Trophoblast cell (in vitro differentiated cells and primary cell): ENCODE measurements around the gene SNRPA1.

Experiments used
- DNase-seq, 2 donors: peaks; one replicate each; pipeline ENCODE4 v3.0.0-alpha.2; 2016
- H2AFZ ChIP-seq: 2 replicates; pipeline ENCODE4 v1.6.1; 2013; ENCODE audit warnings: low read length, moderate library complexity, mild to moderate bottlenecking; ENCODE audit not compliant: insufficient read depth, poor library complexity
- H2AK5ac ChIP-seq: 2 replicates; pipeline ENCODE4 v1.6.1; 2013; ENCODE audit warnings: mild to moderate bottlenecking, low read length
- H2BK120ac ChIP-seq: 2 replicates; pipeline ENCODE4 v1.6.1; 2013; ENCODE audit warnings: low read length, mild to moderate bottlenecking, moderate library complexity; ENCODE audit not compliant: insufficient read depth, poor library complexity
- H2BK12ac ChIP-seq: 2 replicates; pipeline ENCODE4 v1.6.1; 2013; ENCODE audit warnings: mild to moderate bottlenecking, low read length, moderate library complexity
- H2BK5ac ChIP-seq: 2 replicates; pipeline ENCODE4 v1.6.1; 2013; ENCODE audit warnings: low read length, low read depth, moderate library complexity, mild to moderate bottlenecking; ENCODE audit not compliant: poor library complexity
- H3K14ac ChIP-seq: 2 replicates; pipeline ENCODE4 v1.6.1; 2013; ENCODE audit warnings: mild to moderate bottlenecking, low read length
- H3K18ac ChIP-seq: 2 replicates; pipeline ENCODE4 v1.6.1; 2013; ENCODE audit warnings: mild to moderate bottlenecking, low read length
- H3K23ac ChIP-seq: 2 replicates; pipeline ENCODE4 v1.6.1; 2013; ENCODE audit warnings: low read length
- H3K27ac ChIP-seq: 2 replicates; pipeline ENCODE4 v1.5.1; 2013; ENCODE audit warnings: low read depth, mild to moderate bottlenecking, inconsistent platforms, low read length, moderate library complexity
- H3K27me3 ChIP-seq: 2 replicates; pipeline ENCODE4 v1.6.1; 2013; ENCODE audit warnings: inconsistent platforms, mild to moderate bottlenecking, low read length, moderate library complexity; ENCODE audit not compliant: insufficient read depth
- H3K36me3 ChIP-seq, 2 experiments: 1 replicate in 1 of 2; 2 replicates in 1 of 2; pipeline ENCODE4 v1.6.1; 2013; ENCODE audit warnings: low read length in 2 of 2, mild to moderate bottlenecking in 2 of 2, moderate library complexity in 1 of 2; ENCODE audit not compliant: insufficient read depth in 2 of 2, control insufficient read depth in 1 of 2
- H3K4ac ChIP-seq: 2 replicates; pipeline ENCODE4 v1.6.1; 2013; ENCODE audit warnings: low read depth, mild to moderate bottlenecking, low read length, moderate library complexity
- H3K4me1 ChIP-seq, 2 experiments: 1 replicate in 1 of 2; 2 replicates in 1 of 2; pipeline ENCODE4 v1.6.1; 2013; ENCODE audit warnings: low read length in 2 of 2, mild to moderate bottlenecking in 2 of 2, moderate library complexity in 1 of 2; ENCODE audit not compliant: insufficient read depth in 2 of 2, control insufficient read depth in 1 of 2
- H3K4me2 ChIP-seq: 2 replicates; pipeline ENCODE4 v1.6.1; 2013; ENCODE audit warnings: inconsistent platforms, mild to moderate bottlenecking, low read length, moderate library complexity
- H3K4me3 ChIP-seq: 2 replicates; pipeline ENCODE4 v1.5.1; 2013; ENCODE audit warnings: mild to moderate bottlenecking, low read depth, low read length, inconsistent platforms
- H3K79me1 ChIP-seq: one replicate; pipeline ENCODE4 v1.6.1; 2013; ENCODE audit warnings: low read length
- H3K79me2 ChIP-seq: 2 replicates; pipeline ENCODE4 v1.6.1; 2013; ENCODE audit warnings: low read length, mild to moderate bottlenecking; ENCODE audit not compliant: control insufficient read depth, insufficient read depth, poor library complexity
- H3K9ac ChIP-seq: 2 replicates; pipeline ENCODE4 v1.6.1; 2013; ENCODE audit warnings: mild to moderate bottlenecking, low read length
- H3K9me3 ChIP-seq: 2 replicates; pipeline ENCODE4 v1.6.1; 2013; ENCODE audit warnings: low read depth, mild to moderate bottlenecking, control low read depth, inconsistent platforms, low read length; ENCODE audit not compliant: insufficient read depth
- H4K12ac ChIP-seq: 2 replicates; pipeline ENCODE4 v1.6.1; 2013; ENCODE audit warnings: low read depth, mild to moderate bottlenecking, low read length, moderate library complexity
- H4K8ac ChIP-seq: 2 replicates; pipeline ENCODE4 v1.6.1; 2013; ENCODE audit warnings: low read depth, mild to moderate bottlenecking, low read length, moderate library complexity
- H4K91ac ChIP-seq: one replicate; pipeline ENCODE4 v1.6.1; 2013; ENCODE audit warnings: low read depth, mild to moderate bottlenecking, low read length, moderate library complexity
- WGBS: extraction: QIAGEN DNeasy Blood & Tissue Kit; methylation state at CpG from one replicate; pipeline ENCODE4 v1.1.7; 2013; ENCODE audit warnings: missing lambda C conversion rate; ENCODE audit not compliant: insufficient read length, insufficient coverage; ENCODE audit errors: extremely low coverage; 5-methylcytosine and 5-hydroxymethylcytosine counted together

Gene SNRPA1

DNA sequence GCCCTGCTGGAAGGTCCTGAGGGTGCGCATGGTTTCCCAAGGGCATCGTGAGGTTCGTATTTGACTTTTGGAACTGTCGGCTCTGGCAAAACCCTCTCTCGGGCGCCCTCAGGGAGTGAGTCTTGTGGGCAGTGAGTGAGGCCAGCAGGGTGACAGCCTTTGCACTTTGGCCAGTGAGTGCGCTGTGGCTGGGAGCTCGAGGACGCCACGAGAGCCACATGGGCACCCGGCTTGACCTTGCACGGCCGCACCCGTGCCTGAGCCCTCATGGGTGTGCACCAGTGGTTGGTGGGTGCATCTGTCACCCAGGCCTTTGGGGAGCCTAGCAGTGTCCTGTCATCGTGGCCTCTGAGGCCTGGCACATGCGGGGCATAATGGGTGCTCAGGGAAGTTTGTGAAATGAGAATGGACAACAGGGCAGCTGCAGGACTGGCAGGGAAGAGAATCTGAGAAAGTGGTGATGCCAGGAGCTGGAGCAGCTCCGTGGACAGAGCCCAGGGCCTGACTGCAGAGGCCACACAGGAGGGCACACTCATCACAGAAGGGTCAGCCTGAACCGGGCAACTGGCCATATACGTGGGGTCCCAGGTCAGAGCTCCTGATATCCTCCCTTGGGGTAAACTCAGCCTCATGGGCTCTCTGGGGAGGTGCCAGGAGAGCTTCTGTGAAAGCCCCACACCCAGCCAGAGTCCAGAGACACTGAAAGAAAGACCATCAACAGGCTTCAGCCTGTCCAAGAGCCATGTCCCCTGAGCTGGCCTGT, 30.4 kb upstream of the SNRPA1 start:
- DNase-seq = no peak

DNA sequence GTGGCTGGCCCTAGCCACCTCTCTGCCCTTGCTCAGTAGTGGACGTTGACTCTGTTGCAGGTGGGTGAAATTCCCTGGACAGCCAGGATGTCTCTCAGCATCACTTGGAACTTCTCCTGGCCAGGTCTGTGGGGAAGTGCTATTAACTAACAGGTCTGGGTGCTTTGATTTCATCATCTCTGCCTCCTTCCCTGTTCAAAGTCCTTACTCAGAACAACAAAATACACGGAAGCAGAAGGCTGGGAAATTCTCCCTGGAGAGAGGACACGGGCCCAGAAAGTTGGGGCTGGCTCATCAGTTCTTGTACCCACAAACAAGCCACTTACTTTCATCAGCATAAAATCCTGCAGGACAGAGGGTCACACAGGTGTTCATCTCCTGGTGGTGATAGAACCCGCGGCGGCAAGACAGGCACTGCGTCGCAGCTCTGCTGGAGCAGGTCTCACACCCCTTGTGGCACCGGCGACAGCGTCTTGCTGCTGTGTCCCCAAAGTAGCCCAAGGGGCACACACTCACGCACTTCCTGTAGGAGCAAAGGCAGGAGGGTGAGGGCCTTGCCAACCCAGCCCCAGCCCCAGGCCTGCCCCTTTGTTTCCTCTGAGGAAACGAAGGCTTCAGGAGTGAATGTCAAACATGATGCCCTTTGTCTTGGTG, 29.6 kb upstream of the SNRPA1 start:
- Histone ChIP-seq H2BK5ac (no peak overlapping the region), H4K91ac (no peak overlapping the region), H3K4me3 (no peak overlapping the region), H4K12ac (no peak overlapping the region), H3K36me3 (no peaks in the 10 kb centered on the region), H2AK5ac (no peak overlapping the region), H3K27ac (no peak overlapping the region), H2BK120ac (no peak overlapping the region), H3K4ac (no peak overlapping the region), H3K23ac (no peak overlapping the region), H3K79me1 (no peaks in the 10 kb centered on the region), H3K27me3 (no peaks in the 10 kb centered on the region), H3K4me1 (no peaks in the 10 kb centered on the region), H2AFZ (no peak overlapping the region), H3K18ac (no peak overlapping the region), H3K9me3 (peaks cover 3% of the 10 kb centered on the region), H3K4me2 (no peak overlapping the region), H2BK12ac (no peak overlapping the region), H3K9ac (no peak overlapping the region), H4K8ac (no peak overlapping the region), H3K79me2 (no peaks in the 10 kb centered on the region), H3K14ac (no peak overlapping the region)
- no CpG with 5 or more reads among the region's 13 CpGs for WGBS
- no peak for DNase-seq

More for the DNA sequence above, 30.4 kb upstream of the SNRPA1 start:
- Histone ChIP-seq H3K9ac (no peak overlapping the region), H3K79me1 (no peaks in the 10 kb centered on the region), H3K4me1 (no peaks in the 10 kb centered on the region), H3K4ac (no peak overlapping the region), H3K27me3 (no peaks in the 10 kb centered on the region), H2BK120ac (no peak overlapping the region), H2BK5ac (no peak overlapping the region), H4K91ac (no peak overlapping the region), H3K79me2 (no peaks in the 10 kb centered on the region), H2BK12ac (no peak overlapping the region), H3K23ac (no peak overlapping the region), H3K4me3 (no peak overlapping the region), H3K27ac (no peak overlapping the region), H4K8ac (no peak overlapping the region), H3K36me3 (no peaks in the 10 kb centered on the region), H3K9me3 (peaks cover 3% of the 10 kb centered on the region), H3K14ac (no peak overlapping the region), H4K12ac (no peak overlapping the region), H3K18ac (no peak overlapping the region), H2AFZ (no peak overlapping the region), H2AK5ac (no peak overlapping the region), H3K4me2 (no peak overlapping the region)
- no CpG with 5 or more reads among the region's 19 CpGs for WGBS

DNA sequence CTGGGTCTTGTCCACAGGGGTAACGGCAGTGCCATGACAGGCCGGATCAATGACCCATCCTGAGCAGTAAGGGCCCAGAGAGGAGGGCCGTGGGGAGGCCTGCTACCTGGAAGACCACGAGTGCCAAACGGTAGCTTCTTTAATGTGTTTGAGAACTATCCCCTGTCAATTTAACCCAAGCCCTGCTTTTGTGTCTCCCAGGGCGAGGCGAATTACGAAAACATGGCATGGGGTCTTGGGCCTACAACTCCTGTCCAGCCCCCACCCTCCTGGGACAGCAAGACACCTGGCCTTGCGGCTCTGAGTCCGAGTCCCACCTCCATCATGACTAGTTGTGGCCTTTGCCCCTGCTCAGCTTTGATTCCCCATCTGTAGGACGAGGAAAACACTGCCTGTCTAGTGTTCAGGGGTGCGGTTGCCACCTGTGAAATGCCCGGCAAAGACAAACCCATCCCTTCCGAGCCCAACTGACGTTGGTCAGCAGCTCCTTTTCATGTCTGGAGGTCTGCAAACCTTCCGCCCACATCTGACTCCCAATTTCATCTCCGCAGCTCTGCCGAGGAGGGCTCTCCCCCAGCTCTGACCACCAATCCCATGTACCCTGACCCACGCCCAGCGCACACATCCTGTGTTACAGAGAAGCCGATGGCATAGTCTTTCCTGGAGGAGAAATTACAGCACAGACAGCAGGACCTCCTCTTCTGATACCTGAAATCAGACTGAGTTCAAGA, 28.9 kb upstream of the SNRPA1 start:
- no peaks in the 10 kb centered on the region for H3K36me3 ChIP-seq
- no peak overlapping the region for H4K12ac ChIP-seq
- H3K27me3 ChIP-seq = no peaks in the 10 kb centered on the region
- no peak overlapping the region for H2AK5ac ChIP-seq
- no peak overlapping the region for H2BK5ac ChIP-seq
- no peak overlapping the region for H3K23ac ChIP-seq
- no peak overlapping the region for H3K9ac ChIP-seq
- no peak overlapping the region for H3K4me2 ChIP-seq
- no peak overlapping the region for H4K91ac ChIP-seq
- no peak overlapping the region for H3K27ac ChIP-seq
- H3K18ac ChIP-seq = no peak overlapping the region
- H4K8ac ChIP-seq = no peak overlapping the region
- H2AFZ ChIP-seq = no peak overlapping the region
- H2BK120ac ChIP-seq = no peak overlapping the region
- DNase-seq = no peak
- no peaks in the 10 kb centered on the region for H3K79me2 ChIP-seq
- no peak overlapping the region for H3K14ac ChIP-seq
- no CpG with 5 or more reads among the region's 21 CpGs for WGBS
- H2BK12ac ChIP-seq = no peak overlapping the region
- no peak overlapping the region for H3K4me3 ChIP-seq
- H3K4ac ChIP-seq = no peak overlapping the region
- H3K79me1 ChIP-seq = no peaks in the 10 kb centered on the region
- H3K9me3 ChIP-seq = peaks cover 3% of the 10 kb centered on the region
- H3K4me1 ChIP-seq = no peaks in the 10 kb centered on the region

DNA sequence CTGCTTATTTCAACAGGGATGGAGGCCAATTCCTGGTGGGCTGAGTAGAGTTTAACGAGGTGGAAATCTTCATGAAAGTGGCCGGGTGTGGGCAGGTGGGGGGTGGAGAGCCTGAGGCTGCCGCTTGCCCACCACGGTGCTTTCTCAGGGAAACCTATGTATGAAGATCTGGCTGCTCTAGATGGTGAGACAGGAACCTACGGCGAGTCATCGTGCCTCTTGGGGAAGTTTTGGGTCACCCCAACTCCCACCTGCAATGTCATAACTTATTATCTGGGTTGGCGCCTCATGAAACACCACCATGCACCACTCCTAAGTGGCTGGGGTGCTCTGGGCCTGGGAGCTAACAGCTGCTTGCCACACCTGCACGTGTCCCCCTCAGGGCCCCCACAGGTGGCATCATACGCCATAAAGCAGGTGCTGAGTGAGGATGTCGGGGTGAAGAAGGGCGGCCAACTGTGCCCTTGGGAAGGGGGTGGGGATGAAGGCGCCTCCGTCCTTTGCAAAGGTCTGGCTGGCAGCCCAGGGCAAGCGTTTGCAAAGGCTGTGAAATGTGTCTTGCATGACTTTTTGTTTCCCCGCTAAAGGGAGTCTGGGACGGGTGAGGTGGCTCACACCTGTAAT, 27.9 kb upstream of the SNRPA1 start:
- Histone ChIP-seq H4K91ac (no peak overlapping the region), H4K8ac (no peak overlapping the region), H3K23ac (no peak overlapping the region), H2BK120ac (no peak overlapping the region), H2BK12ac (no peak overlapping the region), H3K9ac (no peak overlapping the region), H3K79me1 (no peaks in the 10 kb centered on the region), H3K79me2 (no peaks in the 10 kb centered on the region), H3K36me3 (no peaks in the 10 kb centered on the region), H2AK5ac (no peak overlapping the region), H3K4me1 (no peaks in the 10 kb centered on the region), H3K4me3 (no peak overlapping the region), H3K27ac (no peak overlapping the region), H3K14ac (no peak overlapping the region), H2AFZ (no peak overlapping the region), H3K27me3 (no peaks in the 10 kb centered on the region), H3K4me2 (no peak overlapping the region), H4K12ac (no peak overlapping the region), H3K4ac (no peak overlapping the region), H3K9me3 (peaks cover under 1% of the 10 kb centered on the region), H3K18ac (no peak overlapping the region), H2BK5ac (no peak overlapping the region)
- DNase-seq = no peak
- no CpG with 5 or more reads among the region's 17 CpGs for WGBS
